ENCODE measurements around the gene B3GNT2. TPM values are rescaled to one million over a fixed set of nuclear protein-coding genes. Genes with fewer than 3 reads are reported as not detected.
"Not testable (repeated sequence)": the region's sequence is repeated elsewhere in the genome, so short reads cannot be mapped to it uniquely, and the experiment has no call there.

B3GNT2 gene
- total and polyA plus RNA-seq, 2 donors from 2014 or later, result 17.5 to 35.0 TPM

GRCh38 chr2:62196278-62196901 lies 475 bp downstream of the B3GNT2 start:
- H3K27me3 ChIP-seq (ENCODE audit: control insufficient read depth, insufficient read depth, low read length), result no peaks in the 10 kb centered on the region
- H3K9me3 ChIP-seq (ENCODE audit: control insufficient read depth in 2 of 3, insufficient read depth in 1 of 3, low read length in 3 of 3), result no peaks in the 10 kb centered on the region
- no peak for FAIRE-seq
- DNase-seq, result peak in 4 of 5 donors; percentile 60 to 89 (median 72)
- peaks cover 0 to 30% (median 20%) of the 10 kb centered on the region in 3 donors for H3K4me1 ChIP-seq (ENCODE audit: control insufficient read depth in 2 of 3, insufficient read depth in 2 of 3, low read depth in 1 of 3, low read length in 3 of 3)
- H3K27ac ChIP-seq (ENCODE audit: low read depth in 2 of 2, low read length in 2 of 2), result peak overlapping the region; percentile 95 to 97
- intact Hi-C loops (cut with DNase I), result no loop called here
- TF ChIP-seq CTCF (IDR thresholded peaks at IDR 0.05; ENCODE audit: borderline replicate concordance, extremely low read depth, insufficient read depth), result no peak
- peak overlapping the region; percentile 35 to 81 (median 58) for H3K9ac ChIP-seq (ENCODE audit: low read length in 3 of 3)
- no peaks in the 10 kb centered on the region for H3K36me3 ChIP-seq (ENCODE audit: control insufficient read depth in 2 of 3, insufficient read depth in 3 of 3, low read length in 3 of 3)
- peak overlapping the region; percentile 65 to 84 (median 68) for H3K4me3 ChIP-seq (ENCODE audit: low read length in 3 of 3)

- Histone ChIP-seq H3K27me3 (ENCODE audit: control insufficient read depth, insufficient read depth, low read length) (no peaks in the 10 kb centered on the region), H3K4me3 (ENCODE audit: low read length in 3 of 3) (peak overlapping the region; percentile 57 to 84 (median 80)), H3K4me1 (ENCODE audit: control insufficient read depth in 2 of 3, insufficient read depth in 2 of 3, low read depth in 1 of 3, low read length in 3 of 3) (peaks cover 0 to 37% (median 27%) of the 10 kb centered on the region in 3 donors), H3K9ac (ENCODE audit: low read length in 3 of 3) (peak overlapping the region; percentile 15 to 85 (median 35)), H3K36me3 (ENCODE audit: control insufficient read depth in 2 of 3, insufficient read depth in 3 of 3, low read length in 3 of 3) (no peaks in the 10 kb centered on the region), H3K9me3 (ENCODE audit: control insufficient read depth in 2 of 3, insufficient read depth in 1 of 3, low read length in 3 of 3) (no peaks in the 10 kb centered on the region), H3K27ac (ENCODE audit: low read depth in 2 of 2, low read length in 2 of 2) (peak overlapping the region; percentile 95 to 97)
- DNase-seq, result peak; percentile 31 to 88 (median 52)
- FAIRE-seq, result no peak
- intact Hi-C loops (cut with DNase I), result no loop called here
- no peak for TF ChIP-seq CTCF (IDR thresholded peaks at IDR 0.05; ENCODE audit: borderline replicate concordance, extremely low read depth, insufficient read depth)
Measured at GRCh38 chr2:62197011-62197924, 1.4 kb downstream of the B3GNT2 start.

- peaks cover 0 to 43% (median 30%) of the 10 kb centered on the region in 3 donors for H3K4me1 ChIP-seq (ENCODE audit: control insufficient read depth in 2 of 3, insufficient read depth in 2 of 3, low read depth in 1 of 3, low read length in 3 of 3)
- TF ChIP-seq CTCF (IDR thresholded peaks at IDR 0.05; ENCODE audit: borderline replicate concordance, extremely low read depth, insufficient read depth), result no peak
- H3K4me3 ChIP-seq (ENCODE audit: low read length in 3 of 3), result peak overlapping the region; percentile 57 to 84 (median 80)
- FAIRE-seq, result no peak
- H3K9ac ChIP-seq (ENCODE audit: low read length in 3 of 3), result peak overlapping the region; percentile 15 to 85 (median 35)
- H3K9me3 ChIP-seq (ENCODE audit: control insufficient read depth in 2 of 3, insufficient read depth in 1 of 3, low read length in 3 of 3), result no peaks in the 10 kb centered on the region
- H3K27ac ChIP-seq (ENCODE audit: low read depth in 2 of 2, low read length in 2 of 2), result peak overlapping the region; percentile 45 to 87
- intact Hi-C loops (cut with DNase I), result no loop called here
- no peaks in the 10 kb centered on the region for H3K27me3 ChIP-seq (ENCODE audit: control insufficient read depth, insufficient read depth, low read length)
- DNase-seq, result no peak
- H3K36me3 ChIP-seq (ENCODE audit: control insufficient read depth in 2 of 3, insufficient read depth in 3 of 3, low read length in 3 of 3), result no peaks in the 10 kb centered on the region
Measured at GRCh38 chr2:62197925-62198633, 2.2 kb downstream of the B3GNT2 start.

- FAIRE-seq; H3K9ac ChIP-seq (ENCODE audit: low read length in 3 of 3); H3K27me3 ChIP-seq (ENCODE audit: control insufficient read depth, insufficient read depth, low read length); H3K9me3 ChIP-seq (ENCODE audit: control insufficient read depth in 2 of 3, insufficient read depth in 1 of 3, low read length in 3 of 3); DNase-seq; H3K27ac ChIP-seq (ENCODE audit: low read depth in 2 of 2, low read length in 2 of 2); intact Hi-C loops (cut with DNase I); H3K36me3 ChIP-seq (ENCODE audit: control insufficient read depth in 2 of 3, insufficient read depth in 3 of 3, low read length in 3 of 3): not testable (repeated sequence)
- Histone ChIP-seq H3K4me3 (ENCODE audit: low read length in 3 of 3) (peak overlapping the region in 1 of 3 donors; percentile 84), H3K4me1 (ENCODE audit: control insufficient read depth in 2 of 3, insufficient read depth in 2 of 3, low read depth in 1 of 3, low read length in 3 of 3) (peaks cover 0 to 47% (median 32%) of the 10 kb centered on the region in 3 donors)
Measured at GRCh38 chr2:62198854-62199253, 2.9 kb downstream of the B3GNT2 start.

All from kidney (tissue), 14 donors.